GM18526 (cell line): ENCODE data around the gene HCFC1.

Source experiments
- POLR2A ChIP-seq: IDR thresholded peaks from 3 replicates; pipeline ENCODE4 v1.6.1; 2011; ENCODE audit not compliant: insufficient read length; ENCODE audit errors: extremely low read depth

The HCFC1 gene

GRCh38 chrX:153941336-153942252, 30.0 kb downstream of the HCFC1 start:
- TF ChIP-seq POLR2A = no peak

GRCh38 chrX:153939573-153939972, 32.0 kb downstream of the HCFC1 start:
- TF ChIP-seq POLR2A = no peak

- no peak for TF ChIP-seq POLR2A
Measured at GRCh38 chrX:153938226-153938786, 33.3 kb downstream of the HCFC1 start.

GRCh38 chrX:153937056-153937455, 34.6 kb downstream of the HCFC1 start:
- no peak for TF ChIP-seq POLR2A

- no peak for TF ChIP-seq POLR2A
Measured at GRCh38 chrX:153935326-153935851, 36.2 kb downstream of the HCFC1 start.

GRCh38 chrX:153934762-153935325, 36.8 kb downstream of the HCFC1 start, which contains the start of gene NAA10:
TSS of gene NAA10 (minus strand) at chrX:153935037. CDS start at chrX:153934904, 133 bp downstream.
- peak; percentile 61 for TF ChIP-seq POLR2A

- TF ChIP-seq POLR2A = no peak
Measured at GRCh38 chrX:153934148-153934761, 37.4 kb downstream of the HCFC1 start.

GRCh38 chrX:153933748-153934147, 37.9 kb downstream of the HCFC1 start:
- no peak for TF ChIP-seq POLR2A

GRCh38 chrX:153932220-153932915, 39.2 kb downstream of the HCFC1 start:
- TF ChIP-seq POLR2A = no peak

GRCh38 chrX:153931748-153932147, 39.9 kb downstream of the HCFC1 start:
- no peak for TF ChIP-seq POLR2A

GRCh38 chrX:153931151-153931550, 40.5 kb downstream of the HCFC1 start:
- no peak for TF ChIP-seq POLR2A

- no peak for TF ChIP-seq POLR2A
Measured at GRCh38 chrX:153930011-153930910, 41.4 kb downstream of the HCFC1 start.

GRCh38 chrX:153929576-153929975, 42.0 kb downstream of the HCFC1 start:
- TF ChIP-seq POLR2A = no peak

GRCh38 chrX:153928846-153929245, 42.8 kb downstream of the HCFC1 start:
- no peak for TF ChIP-seq POLR2A
